ENCODE data around the gene NEK7.

Gene NEK7

GRCh38 chr1:198350456-198350855, 193.7 kb downstream of the NEK7 start:
- DNase-seq (ENCODE audit: low read depth in 2 of 3, low spot score in 2 of 3): no peak

DNA sequence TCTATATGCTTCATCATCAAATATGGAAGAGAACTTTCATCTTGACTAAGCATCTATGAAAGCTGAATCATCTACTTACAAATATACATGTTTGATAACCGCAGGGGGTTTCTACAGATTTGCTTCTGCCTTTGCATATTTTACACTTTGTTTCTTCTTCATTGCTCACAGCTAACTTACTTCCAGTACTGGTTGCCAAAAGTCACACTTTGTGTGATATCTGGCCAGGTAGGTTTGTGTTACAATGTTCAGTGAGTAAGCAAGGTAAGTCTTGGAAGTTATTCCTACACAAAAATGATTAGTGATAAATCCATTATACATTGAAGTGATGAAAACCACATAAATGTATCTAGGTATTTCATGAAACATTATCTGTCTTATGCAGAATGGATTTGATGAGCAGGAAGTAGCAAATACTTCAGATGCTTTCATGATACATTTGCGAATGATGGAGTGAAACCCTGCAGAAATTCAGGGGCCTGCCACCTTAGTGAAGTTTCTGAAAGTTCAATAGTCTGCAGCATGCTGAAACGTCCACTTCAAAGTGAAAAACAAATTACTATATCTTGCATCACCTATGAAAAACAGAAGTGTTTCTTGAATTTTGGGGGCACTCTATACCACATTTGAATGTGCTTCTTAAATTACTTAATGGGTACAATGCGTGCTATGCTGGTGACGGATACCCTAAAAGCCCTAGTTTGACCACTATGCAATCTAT, 196.3 kb downstream of the NEK7 start:
- no peak for DNase-seq (ENCODE audit: low read depth in 2 of 3, low spot score in 2 of 3)

GRCh38 chr1:198357937-198358336, 201.1 kb downstream of the NEK7 start:
- no peak for DNase-seq (ENCODE audit: low read depth in 2 of 3, low spot score in 2 of 3)

DNA sequence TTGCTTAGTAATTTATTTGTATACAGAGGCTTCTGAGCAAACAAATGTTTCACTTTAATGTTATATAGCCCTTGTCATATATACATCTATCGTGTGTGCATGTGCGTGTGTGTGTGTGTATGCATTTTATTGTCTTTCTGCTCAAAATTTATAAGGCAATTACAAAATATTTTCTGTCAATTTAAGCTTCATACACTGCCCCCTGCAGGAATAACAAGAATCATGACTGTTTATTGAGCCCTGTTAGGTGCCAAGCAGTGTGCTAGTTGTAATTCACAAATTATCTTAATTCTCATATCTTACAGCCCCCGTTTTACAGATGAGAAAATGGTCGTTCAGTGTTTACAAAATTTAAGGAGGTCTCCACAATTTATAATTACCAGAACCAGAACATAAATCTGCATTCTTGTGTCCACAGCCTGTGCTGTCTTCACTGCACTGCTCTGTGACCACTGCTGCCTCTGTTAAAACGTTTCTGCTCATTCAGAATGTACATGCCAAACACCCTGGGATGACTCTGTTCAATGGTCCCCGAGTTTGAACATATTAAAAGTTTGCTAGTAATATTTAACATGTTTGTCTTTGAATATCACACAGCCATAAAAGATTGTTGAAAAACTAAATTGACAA, 202.3 kb downstream of the NEK7 start:
- no peak for DNase-seq (ENCODE audit: low read depth in 2 of 3, low spot score in 2 of 3)

DNA sequence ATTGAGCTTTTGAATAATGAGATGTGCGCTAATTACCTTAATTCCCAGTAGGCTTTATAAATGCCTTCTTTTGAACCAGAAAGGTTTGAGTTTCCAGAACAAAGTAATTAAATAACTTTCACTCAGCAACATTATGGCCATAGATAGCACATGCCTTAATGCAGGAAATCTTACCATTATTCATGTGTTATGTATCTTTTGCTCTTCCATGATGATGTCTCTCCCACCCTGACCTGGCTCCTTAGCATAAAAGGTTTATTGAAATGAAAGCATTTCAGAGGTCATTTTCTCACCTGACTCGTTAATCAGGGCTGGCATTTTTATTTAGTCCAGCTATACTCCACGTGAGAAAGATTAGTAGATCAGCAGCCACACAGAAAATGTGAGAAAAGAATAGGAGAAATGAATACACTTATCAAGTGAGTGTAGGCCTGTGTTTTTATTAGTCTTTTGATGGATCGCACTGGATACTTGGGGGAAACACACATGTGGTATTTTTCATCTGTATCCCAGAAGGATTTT, 203.5 kb downstream of the NEK7 start:
- no peak for DNase-seq (ENCODE audit: low read depth in 2 of 3, low spot score in 2 of 3)

GRCh38 chr1:198361237-198361767, 204.5 kb downstream of the NEK7 start:
- DNase-seq (ENCODE audit: low read depth in 2 of 3, low spot score in 2 of 3): no peak

DNA sequence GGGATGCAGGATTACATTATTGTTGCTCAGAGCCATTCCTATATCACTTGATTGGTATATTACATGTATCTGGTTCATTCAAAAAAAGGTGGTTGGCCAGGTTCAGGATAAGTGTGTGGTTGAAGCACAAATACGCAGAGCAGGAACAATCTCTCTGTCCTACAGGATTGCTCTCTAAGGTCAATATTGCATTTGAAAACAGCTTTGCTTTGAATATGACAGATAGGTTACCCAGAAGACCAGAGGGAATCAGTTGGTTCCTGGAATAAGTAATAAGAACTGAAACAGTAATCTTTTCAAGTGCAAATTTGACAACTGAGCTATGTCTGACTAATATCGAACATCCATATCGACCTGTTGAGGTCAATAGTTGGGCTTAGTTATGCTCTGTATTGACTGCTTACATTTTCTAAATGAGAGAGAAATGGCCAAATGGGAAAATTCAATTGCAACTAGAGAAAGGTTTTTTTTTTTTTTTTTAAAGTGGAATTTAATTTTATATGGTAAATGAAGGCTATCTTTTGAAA, 206.9 kb downstream of the NEK7 start:
- DNase-seq (ENCODE audit: low read depth in 2 of 3, low spot score in 2 of 3): no peak

DNA sequence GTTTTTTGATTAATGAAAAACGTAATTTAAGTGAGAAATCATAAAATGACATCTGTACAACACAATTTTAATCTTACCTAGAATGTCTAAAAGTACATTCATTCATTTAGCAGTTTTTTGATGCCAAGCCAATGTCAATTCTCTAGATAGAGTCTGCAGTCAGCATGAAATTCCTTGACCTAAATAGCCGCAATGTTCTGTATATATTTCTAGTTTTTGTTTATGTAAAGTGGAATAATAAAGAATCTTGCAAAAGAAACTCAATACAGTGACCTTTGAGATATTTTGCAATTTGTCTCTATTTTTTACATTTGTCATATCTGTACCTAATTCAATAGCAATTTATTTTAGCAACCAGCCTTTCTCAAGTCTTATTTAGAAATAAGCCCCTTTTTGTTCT, 207.7 kb downstream of the NEK7 start:
- no peak for DNase-seq (ENCODE audit: low read depth in 2 of 3, low spot score in 2 of 3)

GRCh38 chr1:198367296-198367695, 210.5 kb downstream of the NEK7 start:
- no peak for DNase-seq (ENCODE audit: low read depth in 2 of 3, low spot score in 2 of 3)

DNA sequence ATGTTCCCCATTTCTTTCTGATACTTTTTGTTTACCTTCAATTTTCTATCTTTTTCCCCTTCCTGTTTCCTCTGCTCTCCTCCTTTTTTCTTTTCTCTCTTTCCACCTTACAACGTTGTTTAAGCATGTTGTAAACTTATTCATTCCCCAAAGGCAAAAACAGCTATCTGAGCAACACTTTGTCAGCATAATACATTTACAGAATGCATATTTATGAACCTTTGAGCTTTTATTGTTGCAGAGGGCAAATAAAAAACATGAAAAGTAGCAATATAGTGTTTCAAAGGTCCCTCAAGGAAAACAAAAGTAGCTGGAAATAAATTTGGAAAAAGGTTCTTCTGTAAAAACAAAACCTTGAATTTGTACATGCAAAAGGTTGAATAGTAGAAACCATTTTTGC, 214.2 kb downstream of the NEK7 start:
- no peak for DNase-seq (ENCODE audit: low read depth in 2 of 3, low spot score in 2 of 3)
